IgD-negative memory B cell (primary cell): Measurements from ENCODE around the gene RANGAP1. TPM values are rescaled to one million over a fixed set of nuclear protein-coding genes. Genes with fewer than 3 reads are reported as not detected.

ENCODE experiments used
- H3K27ac Mint-ChIP-seq, 3 donors: one replicate each; pipeline ENCODE4 v1.8.0; 2020 to 2022; ENCODE audit warnings: mild to moderate bottlenecking in 3 of 3, mixed read lengths in 3 of 3, moderate library complexity in 1 of 3
- H3K27me3 Mint-ChIP-seq: one replicate; pipeline ENCODE4 v1.8.0; 2021; ENCODE audit warnings: mixed read lengths
- H3K36me3 Mint-ChIP-seq: one replicate; pipeline ENCODE4 v1.8.0; 2020; ENCODE audit warnings: mild to moderate bottlenecking, mixed read lengths
- H3K4me1 Mint-ChIP-seq, 3 donors: one replicate each; pipeline ENCODE4 v1.8.0; 2020 to 2022; ENCODE audit warnings: mixed read lengths in 3 of 3, mild to moderate bottlenecking in 1 of 3
- H3K4me3 Mint-ChIP-seq, 4 donors: one replicate each; pipeline ENCODE4 v1.8.0; 2020 to 2022; ENCODE audit warnings: mild to moderate bottlenecking in 4 of 4, mixed read lengths in 4 of 4, moderate library complexity in 3 of 4
- H3K9me3 Mint-ChIP-seq, 3 donors: one replicate each; pipeline ENCODE4 v1.8.0; 2020 to 2021; ENCODE audit warnings: mixed read lengths in 3 of 3, mild to moderate bottlenecking in 1 of 3
- polyA plus RNA-seq: library from polyadenylated mRNA; unstranded; fragments of 300-500 nt; fragmentation: Illumina TruSeq; gene quantifications from one replicate; pipeline ENCODE4 v1.2.3, GENCODE V29; 2021

The RANGAP1 gene
- polyA plus RNA-seq, 1 donor from 2014 or later, result 21.6 TPM

DNA sequence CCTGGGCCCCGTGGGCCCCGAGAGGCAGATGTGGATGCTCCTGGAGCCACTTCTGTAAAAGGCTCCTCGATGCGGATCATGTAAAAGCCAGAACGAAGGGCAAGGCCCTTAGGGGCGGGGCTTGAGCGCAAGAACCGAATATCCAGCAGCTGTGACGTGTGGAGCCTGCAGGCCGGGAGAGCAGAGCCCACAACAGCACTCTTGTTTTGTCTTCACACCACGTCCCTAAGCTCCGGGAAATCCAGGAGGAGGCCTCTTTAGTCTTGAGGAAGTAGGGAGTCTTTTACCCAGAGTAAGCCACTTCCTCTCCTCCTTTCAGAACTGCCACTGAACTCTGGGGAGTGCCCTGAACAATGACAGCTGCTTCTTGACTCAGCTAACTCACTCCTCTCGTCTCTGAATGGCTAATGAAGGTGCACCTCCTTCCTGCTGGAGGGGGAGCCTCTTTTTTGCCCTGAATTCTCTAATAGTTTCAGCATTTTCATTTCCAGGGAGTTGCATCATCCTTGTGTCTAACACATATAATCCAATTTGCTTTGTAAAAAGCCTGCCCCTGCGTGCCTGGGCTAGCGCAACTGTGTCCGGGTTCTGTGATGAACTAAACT lies 68.3 kb downstream of the RANGAP1 start:
- Mint-ChIP-seq H3K27ac (peak overlapping the region; percentile 4 to 76 (median 52)), H3K4me3 (peak overlapping the region in 3 of 4 donors; percentile 69 to 88 (median 86)), H3K9me3 (no peaks in the 10 kb centered on the region), H3K36me3 (peaks cover 7% of the 10 kb centered on the region), H3K4me1 (peaks cover 9 to 18% (median 10%) of the 10 kb centered on the region in 3 donors), H3K27me3 (no peaks in the 10 kb centered on the region)

DNA sequence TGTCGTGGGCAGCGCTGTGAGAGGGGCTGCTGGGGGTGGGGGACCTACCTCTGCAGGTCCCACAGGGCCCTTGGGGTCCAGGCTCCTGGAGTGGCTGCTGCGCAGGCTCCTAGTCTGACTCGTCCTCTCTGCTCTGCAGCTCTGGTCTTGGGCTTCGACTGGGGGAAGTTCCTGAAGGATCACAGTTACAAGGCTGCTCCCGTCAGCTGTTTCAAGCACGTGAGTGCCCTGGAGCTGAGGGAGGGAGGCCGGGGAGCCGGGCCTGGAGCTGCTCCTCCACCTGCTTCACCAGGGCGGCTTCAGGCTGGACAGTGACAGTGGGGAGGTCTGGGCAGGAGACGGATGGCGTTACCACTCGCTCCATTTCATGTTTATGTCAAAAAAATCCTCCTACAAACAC lies 69.0 kb downstream of the RANGAP1 start:
- peaks cover 7% of the 10 kb centered on the region for H3K36me3 Mint-ChIP-seq
- peak overlapping the region in 1 of 3 donors; percentile 52 for H3K27ac Mint-ChIP-seq
- peaks cover 9 to 18% (median 10%) of the 10 kb centered on the region in 3 donors for H3K4me1 Mint-ChIP-seq
- peak overlapping the region in 1 of 4 donors; percentile 86 for H3K4me3 Mint-ChIP-seq
- H3K9me3 Mint-ChIP-seq, result no peaks in the 10 kb centered on the region
- no peaks in the 10 kb centered on the region for H3K27me3 Mint-ChIP-seq

DNA sequence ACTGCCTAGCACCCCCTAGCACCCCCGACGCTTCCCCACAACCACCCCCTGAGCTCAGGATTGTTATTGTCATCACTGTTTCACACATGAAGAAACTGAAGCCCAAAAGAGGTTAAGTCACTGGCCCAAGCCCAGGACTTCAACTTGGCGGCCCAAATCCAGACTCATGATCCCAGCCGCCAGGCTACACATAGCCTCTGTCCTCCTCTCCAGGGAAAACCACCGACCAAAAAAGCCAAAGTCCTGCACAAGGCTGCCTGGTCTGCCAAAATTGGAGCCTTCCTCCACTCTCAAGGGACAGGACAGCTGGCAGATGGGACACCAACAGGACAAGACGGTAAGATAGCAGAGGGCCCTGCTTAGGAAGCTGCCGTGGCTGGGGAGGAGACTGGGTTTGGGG lies 70.1 kb downstream of the RANGAP1 start:
- H3K36me3 Mint-ChIP-seq, result peaks cover 7% of the 10 kb centered on the region
- no peak overlapping the region for H3K4me3 Mint-ChIP-seq
- H3K27me3 Mint-ChIP-seq, result no peaks in the 10 kb centered on the region
- no peaks in the 10 kb centered on the region for H3K9me3 Mint-ChIP-seq
- no peak overlapping the region for H3K27ac Mint-ChIP-seq
- H3K4me1 Mint-ChIP-seq, result peaks cover 9 to 18% (median 10%) of the 10 kb centered on the region in 3 donors

DNA sequence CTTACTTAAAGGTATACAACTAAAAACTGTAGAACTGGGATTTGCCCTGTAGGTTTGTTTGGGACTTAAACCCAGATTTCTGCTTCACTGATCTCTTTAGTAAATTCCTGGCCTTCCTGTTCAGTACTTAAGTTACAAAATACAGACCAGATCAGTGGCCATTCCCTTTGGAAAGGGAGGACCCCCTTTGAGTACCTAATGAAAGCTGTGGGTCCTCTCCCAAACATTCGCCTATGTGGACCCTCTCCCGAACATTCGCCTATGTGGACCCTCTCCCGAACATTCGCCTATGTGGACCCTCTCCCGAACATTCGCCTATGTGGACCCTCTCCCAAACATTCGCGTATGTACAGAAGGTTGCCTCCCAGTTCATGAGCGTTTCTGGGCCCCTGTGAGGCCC lies 70.6 kb downstream of the RANGAP1 start:
- no peak overlapping the region for H3K27ac Mint-ChIP-seq
- peaks cover 10 to 20% (median 10%) of the 10 kb centered on the region in 3 donors for H3K4me1 Mint-ChIP-seq
- H3K9me3 Mint-ChIP-seq, result no peaks in the 10 kb centered on the region
- peaks cover 5% of the 10 kb centered on the region for H3K36me3 Mint-ChIP-seq
- no peak overlapping the region for H3K4me3 Mint-ChIP-seq
- no peaks in the 10 kb centered on the region for H3K27me3 Mint-ChIP-seq

DNA sequence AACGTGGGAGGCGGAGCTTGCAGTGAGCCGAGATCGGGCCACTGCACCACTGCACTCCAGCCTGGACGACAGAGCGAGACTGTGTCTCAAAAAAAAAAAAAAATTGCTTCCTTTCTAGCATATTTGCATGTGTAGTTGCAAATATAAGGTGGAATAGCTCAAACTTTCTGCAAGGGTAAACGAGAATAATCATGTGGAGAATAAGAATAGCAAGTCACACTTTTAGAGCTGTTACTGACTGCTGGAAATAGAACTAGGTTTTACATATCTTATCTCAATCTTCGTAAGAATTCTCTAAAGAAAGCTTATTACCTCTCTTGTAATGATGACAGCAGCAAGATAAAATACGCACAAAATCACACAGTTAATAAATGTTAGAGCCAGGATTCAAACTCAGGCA lies 79.3 kb downstream of the RANGAP1 start:
- no peaks in the 10 kb centered on the region for H3K9me3 Mint-ChIP-seq
- H3K27ac Mint-ChIP-seq, result peak overlapping the region in 1 of 3 donors; percentile 34
- H3K4me3 Mint-ChIP-seq, result peak overlapping the region; percentile 66 to 91 (median 88)
- H3K36me3 Mint-ChIP-seq, result no peaks in the 10 kb centered on the region
- H3K27me3 Mint-ChIP-seq, result peaks cover 4% of the 10 kb centered on the region
- peaks cover 22 to 34% (median 24%) of the 10 kb centered on the region in 3 donors for H3K4me1 Mint-ChIP-seq

DNA sequence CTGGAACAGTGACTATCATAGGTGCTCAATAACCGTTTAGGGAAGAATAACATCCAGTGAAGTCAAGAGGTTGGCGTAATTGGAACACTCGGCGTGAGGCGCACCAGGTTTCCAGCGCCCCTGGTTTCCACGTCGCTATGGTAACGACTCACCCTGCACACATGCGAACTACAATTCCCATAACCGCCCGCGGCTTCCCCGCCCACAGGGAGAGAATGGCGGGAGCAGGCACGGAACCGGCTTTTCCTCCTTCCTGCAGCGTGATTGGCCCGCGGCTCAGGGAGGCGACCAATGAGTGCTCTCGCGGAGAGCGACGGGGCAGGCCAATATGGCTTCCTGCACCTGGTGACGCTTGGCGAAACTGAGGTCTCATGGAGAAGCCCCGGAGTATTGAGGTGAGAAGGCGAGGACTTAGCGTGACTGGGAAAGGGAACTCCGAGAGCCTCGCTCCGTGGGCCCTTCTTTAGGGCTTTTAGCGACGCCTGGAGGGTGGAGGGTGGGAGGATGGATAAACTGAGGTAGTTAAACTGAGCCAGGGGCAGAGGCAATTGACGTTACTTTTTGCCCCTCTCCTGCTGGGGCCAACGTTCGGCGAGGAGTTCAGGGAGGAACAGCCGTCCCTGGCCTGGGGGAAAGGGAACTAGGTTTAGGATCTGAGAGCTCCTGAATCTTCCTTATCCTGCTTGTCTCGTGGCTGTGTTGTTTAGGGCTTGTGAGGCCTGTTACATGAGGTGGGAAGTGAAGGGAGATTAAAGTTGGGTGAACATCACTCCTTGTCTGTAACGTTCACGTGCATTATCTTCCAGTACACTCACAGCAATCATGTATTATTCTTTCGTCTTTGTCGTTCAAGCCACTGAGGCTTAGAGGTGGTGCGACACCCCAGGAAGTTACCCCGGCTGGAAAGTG lies 80.7 kb downstream of the RANGAP1 start, which contains the start of gene L3MBTL2:
L3MBTL2 (plus strand) TSS at position 321 of the 909 bp plus-strand sequence; CDS start at position 372, 51 bp downstream.
- Mint-ChIP-seq H3K4me1 (peaks cover 22 to 34% (median 22%) of the 10 kb centered on the region in 3 donors), H3K4me3 (peak within 1 kb of the TSS; percentile 87 to 97 (median 94)), H3K27me3 (peaks cover 6% of the 10 kb centered on the region), H3K9me3 (no peaks in the 10 kb centered on the region), H3K36me3 (no peaks in the 10 kb centered on the region), H3K27ac (peak within 1 kb of the TSS; percentile 69 to 95 (median 94))

DNA sequence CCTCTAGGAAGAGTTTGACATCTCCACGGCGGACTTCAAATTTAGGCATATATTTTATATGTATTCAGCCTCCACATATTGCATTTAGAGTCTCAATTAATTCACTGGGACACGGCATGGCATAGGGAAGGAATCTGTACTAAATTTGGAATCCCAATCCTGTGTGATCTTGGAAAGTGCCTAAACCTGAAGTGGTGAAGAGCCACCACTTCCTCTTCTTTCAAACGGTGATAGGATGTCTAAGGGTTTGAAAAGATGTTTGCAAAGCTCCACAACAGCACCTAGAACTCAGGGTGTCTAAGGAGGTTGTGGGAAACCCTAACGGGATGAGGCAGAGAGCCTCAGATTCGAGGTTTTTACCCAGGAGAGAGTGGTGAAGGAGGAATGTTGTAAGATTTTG lies 81.9 kb downstream of the RANGAP1 start:
- peaks cover 17 to 32% (median 22%) of the 10 kb centered on the region in 3 donors for H3K4me1 Mint-ChIP-seq

DNA sequence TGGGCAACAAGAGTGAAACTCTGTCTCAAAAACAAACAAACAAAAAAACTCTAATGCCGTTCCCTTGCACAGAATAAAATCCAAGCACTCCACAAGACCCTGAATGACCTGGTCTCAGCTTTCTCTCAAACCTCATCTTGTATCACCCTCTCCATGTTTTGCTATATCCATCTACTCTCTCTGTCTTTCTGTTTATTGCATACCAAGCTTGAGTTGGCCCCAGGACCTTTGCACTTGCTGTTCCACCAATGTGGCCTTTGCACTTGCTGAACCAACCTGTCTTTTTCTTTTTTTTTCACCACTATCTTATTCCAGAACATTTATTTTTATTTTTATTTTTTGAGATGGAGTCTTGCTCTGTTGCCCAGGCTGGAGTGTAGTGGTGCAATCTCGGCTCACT lies 82.9 kb downstream of the RANGAP1 start:
- peak overlapping the region in 1 of 3 donors; percentile 67 for H3K27ac Mint-ChIP-seq
- H3K4me1 Mint-ChIP-seq, result peaks cover 17 to 33% (median 24%) of the 10 kb centered on the region in 3 donors
- peaks cover 6% of the 10 kb centered on the region for H3K27me3 Mint-ChIP-seq
- peak overlapping the region in 1 of 4 donors; percentile 33 for H3K4me3 Mint-ChIP-seq
- H3K9me3 Mint-ChIP-seq, result no peaks in the 10 kb centered on the region
- no peaks in the 10 kb centered on the region for H3K36me3 Mint-ChIP-seq

More for the DNA sequence above, 81.9 kb downstream of the RANGAP1 start:
- H3K9me3 Mint-ChIP-seq, result no peaks in the 10 kb centered on the region
- H3K36me3 Mint-ChIP-seq, result no peaks in the 10 kb centered on the region
- H3K27ac Mint-ChIP-seq, result peak overlapping the region; percentile 22 to 80 (median 67)
- peaks cover 6% of the 10 kb centered on the region for H3K27me3 Mint-ChIP-seq
- peak overlapping the region in 2 of 4 donors; percentile 37 to 51 for H3K4me3 Mint-ChIP-seq

DNA sequence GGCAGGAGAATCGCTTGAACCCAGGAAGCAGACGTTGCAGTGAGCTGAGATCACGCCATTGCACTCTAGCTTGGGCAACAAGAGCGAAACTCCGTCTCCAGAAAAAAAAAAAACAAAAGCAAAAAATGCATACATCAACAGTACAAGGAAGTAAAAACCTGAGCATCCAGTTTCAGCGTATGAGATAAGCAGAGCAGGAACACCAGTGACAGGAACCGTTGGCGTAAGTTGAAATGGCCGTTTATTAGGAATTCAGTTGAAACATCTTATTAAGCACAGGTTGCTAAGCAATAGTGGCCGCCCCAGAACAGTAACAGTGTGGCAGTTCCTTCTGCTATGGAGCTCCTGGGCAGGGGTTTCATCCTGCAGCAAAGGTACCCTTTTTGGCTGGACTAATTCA lies 84.8 kb downstream of the RANGAP1 start:
- Mint-ChIP-seq H3K4me3 (peak overlapping the region in 1 of 4 donors; percentile 25), H3K27me3 (peaks cover 6% of the 10 kb centered on the region), H3K27ac (no peak overlapping the region), H3K4me1 (peaks cover 21 to 24% (median 21%) of the 10 kb centered on the region in 3 donors), H3K36me3 (no peaks in the 10 kb centered on the region), H3K9me3 (no peaks in the 10 kb centered on the region)

DNA sequence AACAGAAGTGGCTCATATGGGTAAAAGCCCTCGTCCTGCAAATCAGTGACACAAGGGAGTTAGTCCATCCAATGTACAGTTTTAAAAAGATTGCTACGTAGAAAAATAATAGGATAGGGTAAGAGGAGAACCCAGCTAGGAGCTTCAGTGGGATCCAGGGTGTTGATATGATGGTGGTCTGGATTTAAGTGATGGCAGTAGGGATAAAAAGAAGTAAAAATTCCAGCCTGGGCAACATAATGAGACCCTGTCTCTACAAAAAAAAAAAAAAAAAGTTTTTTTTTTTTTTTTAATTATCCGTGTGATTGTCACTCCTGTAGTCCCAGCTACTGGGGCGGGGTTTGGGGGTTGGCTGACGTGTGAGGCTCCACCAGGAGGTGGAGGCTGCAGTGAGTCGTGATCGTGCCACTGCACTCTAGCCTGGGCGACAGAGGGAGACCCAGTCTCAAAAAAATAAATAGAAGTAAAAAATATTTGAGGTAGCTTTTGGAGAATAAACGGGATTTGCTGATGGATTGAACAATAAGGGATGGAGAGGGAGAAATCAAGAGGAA lies 87.9 kb downstream of the RANGAP1 start:
- Mint-ChIP-seq H3K36me3 (no peaks in the 10 kb centered on the region), H3K4me1 (peaks cover 9 to 12% (median 10%) of the 10 kb centered on the region in 3 donors), H3K27ac (peak overlapping the region in 1 of 3 donors; percentile 3), H3K27me3 (peaks cover 2% of the 10 kb centered on the region), H3K9me3 (no peaks in the 10 kb centered on the region), H3K4me3 (peak overlapping the region; percentile 81 to 96 (median 90))

DNA sequence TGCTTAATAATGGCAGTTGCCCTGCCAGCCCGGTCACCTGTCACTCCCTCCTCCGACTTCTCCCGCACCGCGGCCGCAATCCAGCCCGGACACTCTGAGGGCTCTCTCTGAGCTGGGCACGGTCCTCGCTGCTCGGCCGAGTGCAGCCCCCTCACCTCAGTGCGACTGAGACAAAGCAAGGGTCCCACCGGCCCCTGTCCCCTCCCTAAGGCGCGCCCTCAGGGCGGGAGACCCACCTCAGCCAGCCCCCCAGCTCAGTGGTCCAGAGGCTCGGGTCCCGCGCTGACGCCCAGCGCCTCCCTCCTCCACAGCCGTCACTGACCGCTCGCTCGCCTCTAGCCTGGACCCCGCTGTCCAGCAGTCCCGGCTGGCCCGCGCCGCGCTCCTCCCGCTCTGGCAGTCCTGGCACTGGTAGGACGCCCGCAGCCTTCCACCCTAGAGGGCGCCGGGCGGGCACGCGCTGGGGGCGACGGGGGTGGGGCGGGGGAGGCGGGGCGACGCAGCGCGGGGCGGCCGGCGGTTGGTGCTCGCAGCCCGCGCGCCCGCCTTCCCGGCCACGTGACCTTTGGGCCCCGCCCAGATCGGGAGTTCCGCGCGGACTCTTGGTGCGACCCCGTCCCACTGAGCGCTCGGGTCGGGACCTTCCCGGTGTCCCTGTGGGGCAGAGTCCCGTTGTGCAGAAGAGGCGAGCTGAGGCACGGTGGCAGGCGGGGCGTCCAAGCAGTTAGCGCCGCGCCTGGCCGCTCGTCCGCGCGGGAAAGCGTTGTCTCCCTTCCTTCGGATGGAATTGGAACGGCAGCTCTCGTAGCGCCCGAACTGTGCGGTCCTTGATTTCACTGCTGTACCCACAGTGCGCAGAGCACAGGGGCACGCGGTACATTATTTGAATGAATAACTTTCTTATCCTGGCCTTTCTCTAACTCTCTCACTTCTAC lies 88.7 kb downstream of the RANGAP1 start:
- no peaks in the 10 kb centered on the region for H3K36me3 Mint-ChIP-seq
- peak overlapping the region in 1 of 3 donors; percentile 3 for H3K27ac Mint-ChIP-seq
- peaks cover 2% of the 10 kb centered on the region for H3K27me3 Mint-ChIP-seq
- H3K9me3 Mint-ChIP-seq, result no peaks in the 10 kb centered on the region
- peak overlapping the region; percentile 81 to 96 (median 90) for H3K4me3 Mint-ChIP-seq
- H3K4me1 Mint-ChIP-seq, result peaks cover 9 to 11% (median 10%) of the 10 kb centered on the region in 3 donors
